Progenitor cell of endocrine pancreas (in vitro differentiated cells): ENCODE data around the gene HSPA12A. TPM values are rescaled to one million over a fixed set of nuclear protein-coding genes. Genes with fewer than 3 reads are reported as not detected.

ENCODE experiments used
- DNase-seq: peaks from one replicate; pipeline ENCODE4 v3.0.0; 2021; ENCODE audit warnings: low spot score; ENCODE audit not compliant: unreplicated experiment
- H3K27ac Mint-ChIP-seq: 2 replicates; pipeline ENCODE4 v1.8.0; 2021; ENCODE audit warnings: mild to moderate bottlenecking, moderate library complexity, mixed read lengths
- H3K27me3 Mint-ChIP-seq: 2 replicates; pipeline ENCODE4 v1.8.0; 2021; ENCODE audit warnings: mixed read lengths
- H3K36me3 Mint-ChIP-seq: 2 replicates; pipeline ENCODE4 v1.8.0; 2022; ENCODE audit warnings: mixed read lengths; ENCODE audit not compliant: insufficient read depth
- H3K4me1 Mint-ChIP-seq: 2 replicates; pipeline ENCODE4 v1.8.0; 2021; ENCODE audit warnings: low read depth, mixed read lengths
- H3K4me3 Mint-ChIP-seq: 2 replicates; pipeline ENCODE4 v1.8.0; 2021; ENCODE audit warnings: low read depth, mild to moderate bottlenecking, moderate library complexity, mixed read lengths
- H3K9me3 Mint-ChIP-seq: 2 replicates; pipeline ENCODE4 v1.8.0; 2021; ENCODE audit warnings: low read depth, mixed read lengths
- CTCF ChIP-seq: fragments of 200-600 bp; sonication (generic); IDR thresholded peaks from one replicate; pipeline ENCODE4 v1.5.0; 2021; ENCODE audit warnings: antibody characterized with exemption, mild to moderate bottlenecking; ENCODE audit not compliant: unreplicated experiment
- total RNA-seq: library from RNA; stranded (reverse); gene quantifications from 2 replicates; pipeline ENCODE4 v1.2.1, GENCODE V29; 2021

The HSPA12A gene
- total RNA-seq, 1 donor from 2014 or later = 9.1 TPM

- TF ChIP-seq CTCF = no peak
- H3K27ac Mint-ChIP-seq = no peak overlapping the region
- H3K9me3 Mint-ChIP-seq = no peaks in the 10 kb centered on the region
- no peak for DNase-seq
- H3K4me1 Mint-ChIP-seq = peaks cover 11% of the 10 kb centered on the region
- H3K4me3 Mint-ChIP-seq = no peak overlapping the region
- peaks cover 5% of the 10 kb centered on the region for H3K27me3 Mint-ChIP-seq
- H3K36me3 Mint-ChIP-seq = no peaks in the 10 kb centered on the region
These were observed 43.3 kb downstream of the HSPA12A start for GRCh38 chr10:116699049-116699448.

DNA sequence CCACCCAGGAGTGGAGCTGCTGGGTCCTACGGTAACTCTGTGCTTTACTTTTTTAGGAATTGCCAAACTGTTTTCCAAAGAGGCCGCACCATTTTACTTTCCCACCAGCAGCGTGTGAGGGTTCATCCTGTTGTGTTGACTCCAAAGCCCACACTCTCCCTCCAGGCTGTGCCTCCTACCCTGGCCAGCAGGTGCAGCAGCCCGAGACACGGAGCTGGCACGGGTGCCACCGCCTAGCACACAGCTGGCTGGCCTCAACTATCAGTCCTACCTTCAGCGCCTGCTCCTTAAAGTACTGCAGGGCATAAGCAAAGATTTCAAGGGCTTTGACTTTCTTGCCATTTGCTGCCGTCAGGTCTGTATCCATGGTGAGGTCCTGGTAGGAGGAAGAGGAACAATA, 44.0 kb downstream of the HSPA12A start:
- Mint-ChIP-seq H3K4me3 (no peak overlapping the region), H3K9me3 (no peaks in the 10 kb centered on the region), H3K4me1 (peaks cover 11% of the 10 kb centered on the region), H3K36me3 (no peaks in the 10 kb centered on the region), H3K27ac (no peak overlapping the region), H3K27me3 (peaks cover 5% of the 10 kb centered on the region)
- TF ChIP-seq CTCF = no peak
- DNase-seq = no peak

- H3K4me3 Mint-ChIP-seq = no peak overlapping the region
- peaks cover 13% of the 10 kb centered on the region for H3K4me1 Mint-ChIP-seq
- no peak for TF ChIP-seq CTCF
- no peak overlapping the region for H3K27ac Mint-ChIP-seq
- peaks cover 5% of the 10 kb centered on the region for H3K27me3 Mint-ChIP-seq
- H3K9me3 Mint-ChIP-seq = no peaks in the 10 kb centered on the region
- no peaks in the 10 kb centered on the region for H3K36me3 Mint-ChIP-seq
- no peak for DNase-seq
These were observed 44.5 kb downstream of the HSPA12A start for GRCh38 chr10:116697816-116698215.

DNA sequence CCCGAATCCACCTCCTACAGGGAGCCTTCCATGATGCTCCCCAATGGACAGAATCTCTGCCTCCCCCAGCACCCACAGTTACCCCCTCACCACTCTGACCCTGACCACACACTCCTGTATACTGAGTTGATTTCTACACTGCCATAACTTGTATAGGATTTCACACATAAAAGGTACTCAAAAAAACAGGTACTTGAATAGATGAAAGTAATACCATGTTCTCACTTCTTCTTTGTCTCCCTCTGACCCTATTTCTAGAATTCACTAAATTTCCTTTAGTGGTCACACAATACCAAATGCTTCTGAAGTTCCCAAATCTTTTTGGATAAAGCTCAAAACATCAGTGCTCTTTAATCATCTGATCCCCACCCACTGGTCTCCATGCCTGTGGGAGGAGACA, 45.4 kb downstream of the HSPA12A start:
- no peak for DNase-seq
- no peak overlapping the region for H3K4me3 Mint-ChIP-seq
- TF ChIP-seq CTCF = no peak
- H3K27me3 Mint-ChIP-seq = peaks cover 5% of the 10 kb centered on the region
- H3K4me1 Mint-ChIP-seq = peaks cover 13% of the 10 kb centered on the region
- H3K36me3 Mint-ChIP-seq = no peaks in the 10 kb centered on the region
- no peak overlapping the region for H3K27ac Mint-ChIP-seq
- H3K9me3 Mint-ChIP-seq = no peaks in the 10 kb centered on the region

- Mint-ChIP-seq H3K4me3 (no peak overlapping the region), H3K36me3 (no peaks in the 10 kb centered on the region), H3K27ac (no peak overlapping the region), H3K4me1 (peaks cover 13% of the 10 kb centered on the region), H3K27me3 (peaks cover 7% of the 10 kb centered on the region), H3K9me3 (no peaks in the 10 kb centered on the region)
- TF ChIP-seq CTCF = no peak
- no peak for DNase-seq
These were observed 47.5 kb downstream of the HSPA12A start for GRCh38 chr10:116694927-116695268.
